Fibroblast of lung (primary cell): ENCODE results near the gene IRF1. TPM values are rescaled to one million over a fixed set of nuclear protein-coding genes. Genes with fewer than 3 reads are reported as not detected.

Experiments used
- DNase-seq, 2 donors: peaks; one replicate each; pipeline versions ENCODE4 v3.0.0 to v3.0.0-alpha.2; 2010; ENCODE audit warnings: low read depth in 2 of 2
- H2AFZ ChIP-seq: 2 replicates; pipeline ENCODE4 v1.5.1; 2012; ENCODE audit warnings: low read length, control low read depth, inconsistent platforms
- H3K27ac ChIP-seq: 2 replicates; pipeline ENCODE4 v1.5.1; 2011; ENCODE audit warnings: low read length, control low read depth; ENCODE audit not compliant: insufficient read depth
- H3K27me3 ChIP-seq: 2 replicates; pipeline ENCODE4 v1.5.1; 2011; ENCODE audit warnings: mild to moderate bottlenecking, low read length; ENCODE audit not compliant: control insufficient read depth, insufficient read depth
- H3K36me3 ChIP-seq: 2 replicates; pipeline ENCODE4 v1.5.1; 2011; ENCODE audit warnings: low read length; ENCODE audit not compliant: control insufficient read depth, insufficient read depth
- H3K4me1 ChIP-seq: 2 replicates; pipeline ENCODE4 v1.5.1; 2011; ENCODE audit warnings: low read length; ENCODE audit not compliant: control insufficient read depth, insufficient read depth; ENCODE audit errors: extremely low read depth
- H3K4me2 ChIP-seq: 2 replicates; pipeline ENCODE4 v1.5.1; 2011; ENCODE audit warnings: low read length, control low read depth; ENCODE audit not compliant: insufficient read depth; ENCODE audit errors: extremely low read depth
- H3K4me3 ChIP-seq, 4 experiments: fragments of 200-600 bp in 1 of 4; sonication (generic) in 1 of 4; replicated peaks in 1 of 4; 2 replicates each; pipeline ENCODE4 v1.5.1; 2011 to 2016; ENCODE audit warnings: low read length in 4 of 4, low read depth in 3 of 4, mild to moderate bottlenecking in 3 of 4, control low read depth in 2 of 4, inconsistent platforms in 1 of 4, mixed read lengths in 1 of 4; ENCODE audit not compliant: insufficient read depth in 1 of 4; ENCODE audit errors: control extremely low read depth in 1 of 4
- H3K79me2 ChIP-seq: 2 replicates; pipeline ENCODE4 v1.5.1; 2012; ENCODE audit warnings: mild to moderate bottlenecking, low read length, inconsistent platforms; ENCODE audit not compliant: control insufficient read depth, insufficient read depth
- H3K9ac ChIP-seq: 2 replicates; pipeline ENCODE4 v1.5.1; 2011; ENCODE audit warnings: mild to moderate bottlenecking, low read length, control low read depth; ENCODE audit not compliant: insufficient read depth
- H3K9me3 ChIP-seq: 2 replicates; pipeline ENCODE4 v1.5.1; 2012; ENCODE audit warnings: low read depth, low read length; ENCODE audit not compliant: control insufficient read depth, insufficient read depth
- H4K20me1 ChIP-seq: 2 replicates; pipeline ENCODE4 v1.5.1; 2011; ENCODE audit warnings: low read length; ENCODE audit not compliant: control insufficient read depth, insufficient read depth; ENCODE audit errors: extremely low read depth
- EZH2 ChIP-seq: IDR thresholded peaks from 2 replicates; pipeline ENCODE4 v1.5.1; 2012; ENCODE audit warnings: low read length, control low read depth, mild to moderate bottlenecking; ENCODE audit errors: missing control alignments
- polyA plus RNA-seq, 2 donors: library from polyadenylated mRNA; depleted of rRNA in 1 of 2; stranded (reverse) in 1 of 2; unstranded in 1 of 2; fragments of >200 nt; gene quantifications; 2 replicates each; pipeline ENCODE4 v1.2.1, GENCODE V29; 2011 to 2012; ENCODE audit warnings: missing spikeins in 1 of 2
- total RNA-seq: library from RNA; depleted of rRNA; stranded (reverse); fragments of >200 nt; gene quantifications from 2 replicates; pipeline ENCODE4 v1.2.1, GENCODE V29; 2014
- TF ChIP-seq, protein P1 (sequence below), 2 donors: IDR thresholded peaks in 1 of 2; conservative IDR thresholded peaks in 1 of 2; 1 replicate in 1 of 2; 2 replicates in 1 of 2; pipeline ENCODE4 v1.5.1; 2011 to 2012; ENCODE audit warnings: low read length in 2 of 2, control low read depth in 1 of 2, inconsistent platforms in 1 of 2, low read depth in 1 of 2, mild to moderate bottlenecking in 1 of 2

The IRF1 gene
- total and polyA plus RNA-seq, 2 donors (not counting 1 experiment from before 2014, with no cell fraction given): 34.7 to 37.6 TPM

GRCh38 chr5:132483661-132484390 lies 6.7 kb downstream of the IRF1 start:
- H2AFZ ChIP-seq: no peak overlapping the region
- H3K9ac ChIP-seq: no peak overlapping the region
- no peak overlapping the region for H3K4me3 ChIP-seq
- no peak overlapping the region for H3K4me2 ChIP-seq
- H4K20me1 ChIP-seq: no peaks in the 10 kb centered on the region
- no peak overlapping the region for H3K27ac ChIP-seq
- H3K27me3 ChIP-seq: no peaks in the 10 kb centered on the region
- H3K36me3 ChIP-seq: peaks cover 33% of the 10 kb centered on the region
- H3K79me2 ChIP-seq: peaks cover 30% of the 10 kb centered on the region
- TF ChIP-seq, protein P1, sequence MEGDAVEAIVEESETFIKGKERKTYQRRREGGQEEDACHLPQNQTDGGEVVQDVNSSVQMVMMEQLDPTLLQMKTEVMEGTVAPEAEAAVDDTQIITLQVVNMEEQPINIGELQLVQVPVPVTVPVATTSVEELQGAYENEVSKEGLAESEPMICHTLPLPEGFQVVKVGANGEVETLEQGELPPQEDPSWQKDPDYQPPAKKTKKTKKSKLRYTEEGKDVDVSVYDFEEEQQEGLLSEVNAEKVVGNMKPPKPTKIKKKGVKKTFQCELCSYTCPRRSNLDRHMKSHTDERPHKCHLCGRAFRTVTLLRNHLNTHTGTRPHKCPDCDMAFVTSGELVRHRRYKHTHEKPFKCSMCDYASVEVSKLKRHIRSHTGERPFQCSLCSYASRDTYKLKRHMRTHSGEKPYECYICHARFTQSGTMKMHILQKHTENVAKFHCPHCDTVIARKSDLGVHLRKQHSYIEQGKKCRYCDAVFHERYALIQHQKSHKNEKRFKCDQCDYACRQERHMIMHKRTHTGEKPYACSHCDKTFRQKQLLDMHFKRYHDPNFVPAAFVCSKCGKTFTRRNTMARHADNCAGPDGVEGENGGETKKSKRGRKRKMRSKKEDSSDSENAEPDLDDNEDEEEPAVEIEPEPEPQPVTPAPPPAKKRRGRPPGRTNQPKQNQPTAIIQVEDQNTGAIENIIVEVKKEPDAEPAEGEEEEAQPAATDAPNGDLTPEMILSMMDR (conservative IDR thresholded peaks at IDR 0.05 in 1 of 2, IDR thresholded peaks at IDR 0.05 in 1 of 2; ENCODE audit: low read depth in 1 of 2, low read length in 2 of 2): no peak
- no peak for TF ChIP-seq EZH2
- H3K4me1 ChIP-seq: peaks cover 4% of the 10 kb centered on the region
- H3K9me3 ChIP-seq: no peaks in the 10 kb centered on the region
- no peak for DNase-seq

DNA sequence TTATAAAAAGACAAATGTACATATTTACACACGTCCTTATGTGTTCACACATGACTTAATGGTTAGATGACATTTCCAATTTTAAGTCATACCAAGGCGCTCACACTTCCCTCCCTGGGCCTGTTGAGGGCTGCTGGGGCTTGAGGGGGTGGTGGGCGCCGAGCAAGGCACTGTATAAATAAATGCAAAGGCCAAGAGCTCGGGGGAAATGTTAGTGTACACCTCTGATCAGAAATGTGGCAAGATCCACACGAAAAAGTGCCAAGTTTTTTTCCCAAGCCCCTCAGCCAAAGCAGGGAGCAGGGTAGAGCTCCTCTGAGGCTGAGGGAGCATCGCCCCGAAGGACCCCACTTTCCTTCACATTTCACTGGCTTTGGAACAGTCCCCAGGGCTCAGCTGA lies 7.5 kb downstream of the IRF1 start:
- Histone ChIP-seq H3K4me2 (no peak overlapping the region), H3K4me1 (peaks cover 2% of the 10 kb centered on the region), H3K9ac (no peak overlapping the region), H3K79me2 (peaks cover 22% of the 10 kb centered on the region), H3K9me3 (no peaks in the 10 kb centered on the region), H3K27me3 (no peaks in the 10 kb centered on the region), H4K20me1 (no peaks in the 10 kb centered on the region), H3K36me3 (peaks cover 33% of the 10 kb centered on the region), H3K4me3 (no peak overlapping the region), H3K27ac (no peak overlapping the region), H2AFZ (no peak overlapping the region)
- DNase-seq: no peak
- TF ChIP-seq, protein P1 (conservative IDR thresholded peaks at IDR 0.05 in 1 of 2, IDR thresholded peaks at IDR 0.05 in 1 of 2; ENCODE audit: low read depth in 1 of 2, low read length in 2 of 2): no peak
- TF ChIP-seq EZH2: no peak

GRCh38 chr5:132481596-132482211 lies 8.9 kb downstream of the IRF1 start:
- no peak for TF ChIP-seq EZH2
- TF ChIP-seq, protein P1 (conservative IDR thresholded peaks at IDR 0.05 in 1 of 2, IDR thresholded peaks at IDR 0.05 in 1 of 2; ENCODE audit: low read depth in 1 of 2, low read length in 2 of 2): no peak
- Histone ChIP-seq H3K36me3 (peaks cover 27% of the 10 kb centered on the region), H3K9ac (no peak overlapping the region), H2AFZ (no peak overlapping the region), H3K79me2 (peaks cover 9% of the 10 kb centered on the region), H3K27me3 (no peaks in the 10 kb centered on the region), H3K27ac (no peak overlapping the region), H4K20me1 (no peaks in the 10 kb centered on the region), H3K4me2 (no peak overlapping the region), H3K9me3 (no peaks in the 10 kb centered on the region), H3K4me3 (no peak overlapping the region), H3K4me1 (peaks cover 2% of the 10 kb centered on the region)
- no peak for DNase-seq
